ENCODE measurements around the gene IQGAP2. TPM values are rescaled to one million over a fixed set of nuclear protein-coding genes. Genes with fewer than 3 reads are reported as not detected.

The IQGAP2 gene
- polyA plus RNA-seq, 1 experiment: 0.63 TPM

- no peak for TF ChIP-seq CTCF (IDR thresholded peaks at IDR 0.05; ENCODE audit: low read depth, low read length)
- POLR2A ChIA-PET: no interaction called here
- Histone ChIP-seq H3K27me3 (ENCODE audit: control insufficient read depth, insufficient read depth, low read length) (no peaks in the 10 kb centered on the region), H3K9me3 (ENCODE audit: control insufficient read depth, insufficient read depth, low read length) (no peaks in the 10 kb centered on the region), H3K4me3 (ENCODE audit: low read depth, low read length) (no peak overlapping the region), H3K27ac (ENCODE audit: low read depth, low read length) (no peak overlapping the region)
- CTCF ChIA-PET: no interaction called here
- DNase-seq (ENCODE audit: low read depth, low spot score): no peak
These were observed 89.7 kb downstream of the IQGAP2 start for GRCh38 chr5:76492819-76493189.

- Histone ChIP-seq H3K4me3 (ENCODE audit: low read depth, low read length) (no peak overlapping the region), H3K27ac (ENCODE audit: low read depth, low read length) (no peak overlapping the region), H3K9me3 (ENCODE audit: control insufficient read depth, insufficient read depth, low read length) (no peaks in the 10 kb centered on the region), H3K27me3 (ENCODE audit: control insufficient read depth, insufficient read depth, low read length) (no peaks in the 10 kb centered on the region)
- POLR2A ChIA-PET: no interaction called here
- CTCF ChIA-PET: no interaction called here
- DNase-seq (ENCODE audit: low read depth, low spot score): no peak
- no peak for TF ChIP-seq CTCF (IDR thresholded peaks at IDR 0.05; ENCODE audit: low read depth, low read length)
These were observed 90.2 kb downstream of the IQGAP2 start for GRCh38 chr5:76493190-76493837.

GRCh38 chr5:76494201-76494600 is 91.1 kb downstream of the IQGAP2 start:
- H3K27ac ChIP-seq (ENCODE audit: low read depth, low read length): no peak overlapping the region
- POLR2A ChIA-PET: no interaction called here
- TF ChIP-seq CTCF (IDR thresholded peaks at IDR 0.05; ENCODE audit: low read depth, low read length): no peak
- no peak for DNase-seq (ENCODE audit: low read depth, low spot score)
- no peak overlapping the region for H3K4me3 ChIP-seq (ENCODE audit: low read depth, low read length)
- CTCF ChIA-PET: no interaction called here
- H3K27me3 ChIP-seq (ENCODE audit: control insufficient read depth, insufficient read depth, low read length): no peaks in the 10 kb centered on the region
- no peaks in the 10 kb centered on the region for H3K9me3 ChIP-seq (ENCODE audit: control insufficient read depth, insufficient read depth, low read length)

- no peak for TF ChIP-seq CTCF (IDR thresholded peaks at IDR 0.05; ENCODE audit: low read depth, low read length)
- no peaks in the 10 kb centered on the region for H3K9me3 ChIP-seq (ENCODE audit: control insufficient read depth, insufficient read depth, low read length)
- H3K27me3 ChIP-seq (ENCODE audit: control insufficient read depth, insufficient read depth, low read length): no peaks in the 10 kb centered on the region
- no peak overlapping the region for H3K4me3 ChIP-seq (ENCODE audit: low read depth, low read length)
- ChIA-PET CTCF (no interaction called here), POLR2A (no interaction called here)
- no peak for DNase-seq (ENCODE audit: low read depth, low spot score)
- H3K27ac ChIP-seq (ENCODE audit: low read depth, low read length): no peak overlapping the region
These were observed 92.8 kb downstream of the IQGAP2 start for GRCh38 chr5:76495870-76496269.

- TF ChIP-seq CTCF (IDR thresholded peaks at IDR 0.05; ENCODE audit: low read depth, low read length): no peak
- no peak overlapping the region for H3K4me3 ChIP-seq (ENCODE audit: low read depth, low read length)
- CTCF ChIA-PET: no interaction called here
- no peaks in the 10 kb centered on the region for H3K9me3 ChIP-seq (ENCODE audit: control insufficient read depth, insufficient read depth, low read length)
- no peaks in the 10 kb centered on the region for H3K27me3 ChIP-seq (ENCODE audit: control insufficient read depth, insufficient read depth, low read length)
- POLR2A ChIA-PET: no interaction called here
- no peak for DNase-seq (ENCODE audit: low read depth, low spot score)
- no peak overlapping the region for H3K27ac ChIP-seq (ENCODE audit: low read depth, low read length)
These were observed 94.0 kb downstream of the IQGAP2 start for GRCh38 chr5:76497065-76497460.
